SKM-1 treated with dmso at 0.1 percent for 144 hours (cell line): ENCODE measurements around the gene RANBP10.

Source experiments
- DNase-seq: peaks from one replicate; lab custom pipeline; 2025; ENCODE audit not compliant: unreplicated experiment; lab: John Stamatoyannopoulos, UW

RANBP10 gene

GRCh38 chr16:67749436-67750078, 56.8 kb downstream of the RANBP10 start:
- DNase-seq: no peak

- DNase-seq: no peak
Measured at GRCh38 chr16:67748834-67749233, 57.5 kb downstream of the RANBP10 start.

GRCh38 chr16:67746846-67747245, 59.5 kb downstream of the RANBP10 start:
- DNase-seq: no peak

- no peak for DNase-seq
Measured at GRCh38 chr16:67741118-67741517, 65.2 kb downstream of the RANBP10 start.

GRCh38 chr16:67740391-67740790, 66.0 kb downstream of the RANBP10 start:
- no peak for DNase-seq

GRCh38 chr16:67736858-67737257, 69.5 kb downstream of the RANBP10 start:
- DNase-seq: no peak

GRCh38 chr16:67734731-67735201, 71.6 kb downstream of the RANBP10 start:
- no peak for DNase-seq

- DNase-seq: no peak
Measured at GRCh38 chr16:67733734-67734470, 72.5 kb downstream of the RANBP10 start.

GRCh38 chr16:67731753-67732095, 74.6 kb downstream of the RANBP10 start:
- DNase-seq: no peak

GRCh38 chr16:67731071-67731752, 75.1 kb downstream of the RANBP10 start:
- no peak for DNase-seq

GRCh38 chr16:67730326-67730725, 76.0 kb downstream of the RANBP10 start:
- no peak for DNase-seq

GRCh38 chr16:67729636-67730248, 76.6 kb downstream of the RANBP10 start:
- no peak for DNase-seq

- no peak for DNase-seq
Measured at GRCh38 chr16:67727521-67728485, 78.6 kb downstream of the RANBP10 start.

GRCh38 chr16:67726106-67727034, 80.0 kb downstream of the RANBP10 start:
- no peak for DNase-seq

GRCh38 chr16:67723911-67724305, 82.5 kb downstream of the RANBP10 start:
- DNase-seq: no peak

GRCh38 chr16:67723151-67723910, 83.0 kb downstream of the RANBP10 start:
- DNase-seq: no peak

GRCh38 chr16:67720236-67720635, 86.1 kb downstream of the RANBP10 start:
- DNase-seq: no peak

- peak; percentile 20 for DNase-seq
Measured at GRCh38 chr16:67719778-67720144, 86.6 kb downstream of the RANBP10 start.
